HG02885 (cell line): ENCODE measurements around the gene RRAS2.
"Not testable (repeated sequence)": the region's sequence is repeated elsewhere in the genome, so short reads cannot be mapped to it uniquely, and the experiment has no call there.

Experiments
- ATAC-seq: cut with Tn5 transposase; IDR thresholded peaks from one replicate; pipeline ENCODE4 v1.9.1; 2021; ENCODE audit warnings: mild to moderate bottlenecking; ENCODE audit not compliant: unreplicated experiment, poor library complexity

The RRAS2 gene

GRCh38 chr11:14310679-14311078, 48.3 kb downstream of the RRAS2 start:
- no peak for ATAC-seq

DNA sequence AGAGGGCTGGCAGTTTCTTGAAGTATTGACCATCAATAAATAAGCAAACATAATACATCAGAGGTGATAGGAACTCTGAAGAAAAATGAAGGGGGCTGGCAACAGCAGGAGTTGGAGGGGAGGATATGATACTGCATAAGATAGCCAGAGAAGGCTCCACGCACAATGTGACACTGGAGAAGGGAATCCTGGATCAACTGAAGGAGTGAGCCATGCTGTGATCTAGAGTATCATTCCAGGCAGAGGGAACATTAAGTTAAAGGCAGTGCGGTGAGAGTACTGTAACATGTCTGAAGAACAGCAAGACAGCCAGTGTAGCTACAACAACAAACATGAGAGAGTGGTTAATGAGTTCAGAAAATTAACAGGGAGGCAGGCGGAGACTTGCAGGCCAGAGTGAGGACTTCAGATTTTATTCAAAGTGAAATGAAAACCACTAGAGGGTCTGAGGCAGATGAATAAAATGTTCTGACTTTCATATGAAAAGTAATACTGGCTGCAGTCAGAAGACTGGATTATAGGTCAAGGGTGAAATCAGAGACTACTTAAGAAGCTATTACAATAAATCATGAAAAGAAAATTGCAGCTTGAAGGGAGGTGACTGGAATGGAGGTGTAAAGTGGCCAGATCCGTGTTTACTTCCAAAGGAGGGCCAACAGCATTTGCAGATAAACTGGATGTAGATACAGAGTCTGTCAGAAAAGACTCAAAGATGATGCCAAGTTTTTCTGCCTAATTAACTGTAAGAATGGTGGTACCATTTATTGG, 49.4 kb downstream of the RRAS2 start:
- ATAC-seq: no peak

DNA sequence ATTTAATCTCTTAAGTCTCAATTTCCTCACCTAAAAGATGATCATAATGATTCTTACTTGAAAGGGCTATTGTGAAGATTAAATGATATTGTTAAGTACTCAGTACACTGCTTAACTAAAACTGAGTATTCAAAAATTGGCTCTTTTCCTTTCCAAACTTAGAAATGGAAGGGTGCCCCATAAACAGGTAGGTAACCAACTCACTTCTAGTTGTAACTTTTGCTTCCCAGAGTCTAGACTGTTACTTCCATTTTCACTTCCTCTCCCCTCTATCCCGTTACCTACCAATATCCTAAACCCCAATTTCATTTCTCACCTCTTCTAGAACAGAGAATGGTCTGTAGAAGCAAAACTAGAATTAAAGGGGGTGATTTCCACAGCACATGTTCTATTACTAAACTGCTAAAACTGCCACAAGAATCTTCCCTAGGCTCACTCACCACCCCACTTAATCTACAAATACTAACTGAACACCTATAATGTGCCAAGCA, 50.0 kb downstream of the RRAS2 start:
- ATAC-seq: peak; percentile 42

DNA sequence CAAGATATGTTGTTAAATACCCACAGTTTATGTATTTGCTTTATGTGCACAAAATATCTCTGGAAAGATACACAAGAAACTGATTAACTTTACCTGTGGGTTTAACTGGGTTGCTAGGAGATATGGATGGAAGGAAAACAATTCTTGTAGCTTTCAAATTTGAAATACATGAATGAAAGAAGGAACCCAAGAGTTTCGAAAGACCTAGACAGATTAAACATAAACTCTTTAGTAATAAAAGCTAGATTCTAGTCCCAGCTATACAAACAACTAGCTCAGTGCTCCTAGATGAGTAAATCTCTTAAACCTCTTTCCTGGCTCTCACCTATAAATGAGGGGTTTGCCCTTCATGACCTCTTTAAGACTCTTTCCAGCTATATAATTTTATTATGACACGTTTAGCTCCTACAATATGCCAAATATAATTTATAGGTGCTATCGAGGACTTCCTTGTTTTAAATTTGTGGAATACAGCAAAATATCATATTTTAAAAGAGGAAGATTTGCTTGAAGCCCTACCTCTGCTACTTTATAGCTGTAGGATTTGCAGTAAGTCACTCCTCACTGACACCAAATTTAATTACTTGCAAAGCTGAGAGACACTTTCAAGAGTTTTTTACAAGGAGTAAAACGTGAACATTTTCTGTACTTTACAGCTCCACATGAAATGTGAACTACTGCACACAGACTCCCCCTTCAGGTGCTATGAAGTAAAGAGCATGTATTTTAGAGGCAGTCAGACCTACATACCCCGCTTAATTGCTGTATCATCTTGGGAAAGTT, 50.7 kb downstream of the RRAS2 start:
- ATAC-seq: peak; percentile 53

DNA sequence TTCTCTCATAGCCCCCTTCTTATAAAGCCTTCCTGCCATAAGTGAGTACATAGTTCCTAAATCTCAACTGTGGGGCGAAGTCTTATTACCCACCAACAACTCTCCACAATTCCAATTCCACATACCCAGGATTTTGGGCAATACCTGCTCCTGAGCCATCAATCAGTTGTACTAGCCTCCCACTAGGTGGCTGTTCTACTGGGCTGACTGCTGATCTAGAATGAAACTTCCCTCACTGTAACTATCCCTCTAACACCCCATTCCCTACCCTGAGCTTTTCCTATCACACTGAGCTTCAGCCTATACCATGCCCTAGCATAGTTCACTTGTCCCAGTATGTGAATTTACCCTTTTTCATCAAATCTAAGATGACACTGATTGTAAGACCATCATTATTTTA, 52.5 kb downstream of the RRAS2 start:
- no peak for ATAC-seq

- no peak for ATAC-seq
Observed at GRCh38 chr11:14305649-14306048, 53.3 kb downstream of the RRAS2 start.

DNA sequence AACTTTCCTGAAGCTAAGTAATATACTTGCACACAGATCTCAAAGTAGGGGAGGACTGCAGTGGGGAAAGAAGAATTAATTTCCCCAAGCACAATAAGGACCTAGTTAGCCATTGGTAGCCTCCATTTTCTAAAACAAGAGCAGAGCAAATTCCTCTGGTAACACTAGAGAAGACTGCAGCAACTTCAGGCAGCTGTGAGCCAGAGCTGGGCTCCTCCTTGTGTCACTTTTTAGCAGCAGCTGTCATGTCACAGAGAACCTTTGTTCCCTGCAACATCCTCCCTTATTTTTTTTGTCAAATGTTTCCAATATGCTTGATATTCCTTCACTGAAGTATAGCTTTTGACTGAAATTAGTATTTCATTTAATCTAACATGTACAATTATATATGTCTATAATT, 54.4 kb downstream of the RRAS2 start:
- no peak for ATAC-seq

DNA sequence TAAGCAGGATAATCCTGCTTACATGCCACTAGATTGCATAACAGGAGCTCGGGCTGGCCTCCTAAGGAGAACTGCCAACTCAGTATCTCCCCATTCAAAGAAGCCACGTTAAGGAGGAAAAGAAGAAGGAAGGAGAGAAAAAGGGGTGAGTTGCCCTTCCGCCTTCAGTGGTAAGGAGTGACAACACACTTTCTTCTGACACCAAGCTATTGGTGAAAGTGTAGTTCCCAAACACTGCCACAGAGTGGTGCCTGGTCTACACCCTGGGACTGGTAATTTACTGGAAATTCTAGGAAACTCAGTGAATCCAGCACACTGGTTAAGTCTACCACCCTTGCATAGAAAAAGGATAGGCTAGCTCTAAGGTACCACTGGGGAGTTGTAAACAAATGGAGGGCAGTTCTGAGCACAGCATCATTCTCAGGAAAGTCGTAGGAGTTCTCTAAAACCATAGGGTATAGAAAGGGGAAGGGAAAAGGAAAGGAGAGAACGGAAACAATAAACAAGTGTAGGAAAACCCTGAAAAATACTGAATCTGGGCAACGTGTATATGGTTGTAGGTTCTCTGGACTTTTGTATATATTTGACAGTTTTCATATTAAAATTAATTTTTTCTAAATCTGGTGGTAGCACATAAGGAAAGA, 58.2 kb downstream of the RRAS2 start:
- ATAC-seq: peak; percentile 93

DNA sequence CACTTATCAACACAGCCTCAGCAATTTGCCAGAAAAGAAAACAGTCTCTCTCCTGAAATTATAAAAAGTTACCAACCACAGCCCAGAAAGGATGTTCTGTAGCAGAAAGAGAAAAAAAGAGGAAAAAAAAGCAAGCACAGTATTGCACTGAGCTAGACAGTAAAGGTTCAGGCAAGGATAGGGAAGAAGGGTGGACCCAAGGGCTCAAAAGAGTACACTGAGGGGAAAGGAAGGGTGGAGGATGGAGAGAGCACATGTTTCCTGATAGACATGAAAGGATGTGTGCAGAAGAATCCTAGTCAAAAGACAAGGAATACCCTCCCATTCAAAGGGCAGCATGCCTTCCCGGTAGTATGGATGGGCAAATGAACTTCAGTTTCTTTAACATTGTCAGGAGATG, 59.1 kb downstream of the RRAS2 start:
- no peak for ATAC-seq

GRCh38 chr11:14290422-14290821, 68.6 kb downstream of the RRAS2 start:
- ATAC-seq: no peak

DNA sequence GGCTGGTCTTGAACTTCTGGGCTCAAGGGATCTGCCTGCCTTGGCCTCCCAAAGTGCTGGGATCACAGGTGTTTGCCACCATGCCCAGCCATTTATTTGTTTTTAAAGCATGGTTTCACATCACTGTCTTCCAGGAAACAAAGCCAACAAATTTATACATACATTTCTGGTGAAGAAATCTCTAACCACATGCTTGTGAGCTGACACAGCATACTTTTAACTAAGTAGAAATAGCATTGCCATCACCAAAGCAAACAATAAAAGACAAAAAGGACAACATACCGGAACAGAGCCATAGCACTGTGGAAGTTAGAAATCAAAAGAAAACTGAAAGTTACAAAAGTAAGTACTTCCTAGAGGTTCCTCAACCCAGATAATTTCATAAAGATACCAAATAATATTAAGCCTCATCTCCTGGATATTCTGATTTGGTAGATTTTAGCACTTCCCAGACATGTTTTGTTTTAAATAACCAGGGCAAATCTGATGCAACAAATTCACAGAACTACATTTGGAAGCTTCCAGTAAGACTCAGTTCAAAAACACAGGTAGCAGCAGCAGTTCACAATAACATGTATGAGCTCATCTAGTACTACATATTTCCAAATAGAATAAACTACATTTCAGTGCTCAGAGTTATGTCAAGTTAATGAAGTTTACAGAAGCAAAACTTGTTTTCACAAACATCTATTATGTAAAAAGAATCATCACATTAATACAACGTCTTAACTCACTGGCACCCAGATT, 70.6 kb downstream of the RRAS2 start:
- ATAC-seq: no peak

- ATAC-seq: not testable (repeated sequence)
Observed at GRCh38 chr11:14278869-14279268, 80.1 kb downstream of the RRAS2 start.

GRCh38 chr11:14275076-14275475, 83.9 kb downstream of the RRAS2 start:
- no peak for ATAC-seq

DNA sequence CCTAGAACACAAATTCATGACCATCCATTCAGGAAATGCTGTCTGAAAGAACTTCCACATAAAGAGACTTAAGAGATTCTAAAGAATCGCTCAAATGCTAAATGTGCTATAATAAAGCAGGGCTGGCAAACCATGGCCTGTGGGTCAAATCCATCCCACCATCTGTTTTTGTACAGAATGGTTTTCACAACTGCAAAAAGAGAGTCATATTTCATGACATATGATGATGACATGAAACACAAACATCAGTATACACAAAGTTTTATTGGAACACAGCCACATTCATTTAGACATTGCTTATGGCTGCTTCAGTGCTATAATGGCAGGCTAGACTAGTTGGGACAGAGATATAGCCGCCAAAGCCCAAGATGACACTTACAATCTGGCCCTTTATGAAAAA, 85.1 kb downstream of the RRAS2 start:
- no peak for ATAC-seq

DNA sequence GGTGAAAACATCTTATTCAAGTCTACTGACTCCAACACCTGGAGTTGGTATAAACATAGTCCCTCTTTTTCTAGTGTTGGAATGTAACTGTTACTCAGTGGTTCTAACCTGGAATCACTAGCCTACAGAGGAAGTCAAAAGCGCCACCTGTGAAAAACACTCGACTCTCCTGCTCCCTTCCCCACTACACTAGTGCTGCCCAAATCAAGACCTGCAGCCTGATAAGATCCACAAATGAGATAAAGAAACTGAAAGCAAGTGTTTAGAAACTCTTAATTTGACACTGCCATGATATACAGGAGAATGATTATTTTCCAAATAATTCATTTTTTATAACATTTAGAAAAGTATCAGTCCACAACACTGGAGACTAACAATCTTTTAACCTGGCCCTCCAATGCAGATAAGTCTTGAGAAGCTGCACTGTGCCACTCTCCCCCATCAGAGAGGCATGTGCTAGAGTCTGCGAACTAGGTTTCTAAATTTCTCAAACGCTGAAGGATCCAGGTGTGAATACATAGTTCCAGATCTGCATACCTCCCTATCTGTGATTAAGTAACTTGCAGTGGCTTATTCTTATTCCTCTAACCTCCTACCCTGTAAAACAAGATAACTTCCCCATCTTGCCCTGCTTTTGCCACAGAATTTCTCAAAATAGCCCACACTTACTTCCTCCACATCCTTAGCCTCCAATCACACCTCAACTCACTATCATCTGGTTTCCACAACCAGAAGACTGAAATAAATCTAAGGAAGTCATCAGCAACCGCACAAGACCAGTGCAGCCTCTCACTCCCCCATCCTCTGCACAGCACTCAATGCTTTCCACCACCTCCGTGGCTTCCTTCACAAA, 88.1 kb downstream of the RRAS2 start:
- peak; percentile 69 for ATAC-seq

DNA sequence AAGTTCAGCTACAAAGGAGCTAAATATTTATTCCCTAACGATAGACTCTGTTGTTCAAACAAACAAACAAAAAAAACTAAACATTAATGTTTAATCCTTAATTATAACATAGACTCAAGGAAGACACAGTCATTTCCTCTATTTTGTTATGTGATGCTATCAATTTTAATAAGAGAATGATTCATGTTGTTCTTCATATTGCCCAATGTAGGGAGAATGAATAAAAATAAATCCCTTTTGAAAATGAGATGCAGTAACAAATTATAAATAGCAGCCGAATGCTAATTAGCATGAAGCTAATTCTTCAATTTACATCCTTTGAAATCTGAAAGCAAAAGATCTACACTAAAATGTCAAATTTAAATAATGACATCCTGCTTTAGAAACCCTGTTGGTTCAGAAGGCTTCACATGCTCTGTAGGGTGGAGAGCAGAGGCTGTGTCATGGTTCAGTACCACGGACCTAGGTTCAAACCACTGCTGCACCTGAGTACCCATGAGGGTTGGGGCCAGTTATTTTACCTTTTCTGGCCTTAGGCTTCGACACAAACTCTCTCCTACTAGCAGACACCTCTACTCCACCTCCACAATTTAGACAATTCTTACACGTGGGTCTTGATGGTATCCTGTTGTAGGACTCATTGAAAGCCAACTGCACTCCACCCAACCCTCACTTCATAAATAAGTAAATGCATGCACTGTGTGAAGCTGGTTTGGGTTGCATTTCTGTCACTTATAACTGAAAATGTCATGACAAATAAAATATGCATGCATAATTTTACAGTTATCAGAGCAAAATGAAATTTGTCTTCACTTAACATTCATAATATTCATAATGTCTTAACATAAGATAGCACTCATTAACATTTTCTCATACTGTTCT, 89.0 kb downstream of the RRAS2 start:
- ATAC-seq: peak; percentile 48

GRCh38 chr11:14267861-14268635, 90.9 kb downstream of the RRAS2 start:
- ATAC-seq: no peak

GRCh38 chr11:14266622-14267021, 92.4 kb downstream of the RRAS2 start:
- no peak for ATAC-seq
